HEK293T (cell line): ENCODE data around the gene TSPAN10.

Source experiments
- BHLHE40 ChIP-seq: fragments of 450-650 bp; IDR thresholded peaks from 2 replicates; pipeline ENCODE4 v1.6.1; 2016; ENCODE audit warnings: mild to moderate bottlenecking, moderate library complexity, borderline replicate concordance
- CTBP1 ChIP-seq: fragments of 450-650 bp; IDR thresholded peaks from 2 replicates; pipeline ENCODE4 v1.6.1; 2016; ENCODE audit warnings: borderline replicate concordance
- FOXA1 ChIP-seq: fragments of 450-650 bp; IDR thresholded peaks from 2 replicates; pipeline ENCODE4 v1.6.1; 2016; ENCODE audit warnings: mild to moderate bottlenecking
- FOXM1 ChIP-seq: fragments of 450-650 bp; IDR thresholded peaks from 2 replicates; pipeline ENCODE4 v1.6.1; 2017; ENCODE audit warnings: mild to moderate bottlenecking, borderline replicate concordance
- HDGF ChIP-seq: fragments of 450-650 bp; IDR thresholded peaks from 2 replicates; pipeline ENCODE4 v1.6.1; 2017; ENCODE audit warnings: antibody characterized with exemption, borderline replicate concordance
- L3MBTL2 ChIP-seq: fragments of 450-650 bp; conservative IDR thresholded peaks from 2 replicates; pipeline ENCODE4 v1.6.1; 2016; ENCODE audit warnings: mild to moderate bottlenecking
- NFRKB ChIP-seq: fragments of 450-650 bp; IDR thresholded peaks from 2 replicates; pipeline ENCODE4 v1.6.1; 2016; ENCODE audit warnings: mild to moderate bottlenecking, moderate library complexity
- PKNOX1 ChIP-seq: fragments of 450-650 bp; IDR thresholded peaks from 2 replicates; pipeline ENCODE4 v1.6.1; 2016
- SP1 ChIP-seq: fragments of 450-650 bp; IDR thresholded peaks from 2 replicates; pipeline ENCODE4 v1.6.1; 2017
- SUZ12 ChIP-seq: fragments of 450-650 bp; IDR thresholded peaks from 2 replicates; pipeline ENCODE4 v1.6.1; 2016; ENCODE audit warnings: mild to moderate bottlenecking
- TARDBP ChIP-seq: fragments of 450-650 bp; IDR thresholded peaks from 2 replicates; pipeline ENCODE4 v1.6.1; 2016
- ZNF384 ChIP-seq: fragments of 450-650 bp; IDR thresholded peaks from 2 replicates; pipeline ENCODE4 v1.6.1; 2016

- TF ChIP-seq BHLHE40, result no peak
- TF ChIP-seq FOXM1, result no peak
- TF ChIP-seq CTBP1, result no peak
- TF ChIP-seq FOXA1, result no peak
- no peak for TF ChIP-seq SP1
- no peak for TF ChIP-seq ZNF384
- TF ChIP-seq SUZ12, result no peak
- no peak for TF ChIP-seq PKNOX1
- no peak for TF ChIP-seq TARDBP
- TF ChIP-seq NFRKB, result no peak
- no peak for TF ChIP-seq L3MBTL2
- TF ChIP-seq HDGF, result no peak
These were observed 60.5 kb downstream of the TSPAN10 start for GRCh38 chr17:81697261-81698044.
